GM12864 (cell line): ENCODE results near the gene CLEC1B.
"Not testable (repeated sequence)": the region's sequence is repeated elsewhere in the genome, so short reads cannot be mapped to it uniquely, and the experiment has no call there.

Source experiments
- DNase-seq: peaks from one replicate; pipeline ENCODE4 v3.0.0-alpha.2; 2011; ENCODE audit warnings: low read depth
- H3K4me3 ChIP-seq: 2 replicates; pipeline ENCODE4 v1.5.1; 2011; ENCODE audit warnings: mild to moderate bottlenecking, low read depth, low read length, control low read depth
- TF ChIP-seq, protein P1 (sequence below): IDR thresholded peaks from 2 replicates; pipeline ENCODE4 v1.5.1; 2011; ENCODE audit warnings: low read depth, mild to moderate bottlenecking, moderate library complexity, low read length, control low read depth, inconsistent platforms; ENCODE audit errors: missing control alignments

Gene CLEC1B

DNA sequence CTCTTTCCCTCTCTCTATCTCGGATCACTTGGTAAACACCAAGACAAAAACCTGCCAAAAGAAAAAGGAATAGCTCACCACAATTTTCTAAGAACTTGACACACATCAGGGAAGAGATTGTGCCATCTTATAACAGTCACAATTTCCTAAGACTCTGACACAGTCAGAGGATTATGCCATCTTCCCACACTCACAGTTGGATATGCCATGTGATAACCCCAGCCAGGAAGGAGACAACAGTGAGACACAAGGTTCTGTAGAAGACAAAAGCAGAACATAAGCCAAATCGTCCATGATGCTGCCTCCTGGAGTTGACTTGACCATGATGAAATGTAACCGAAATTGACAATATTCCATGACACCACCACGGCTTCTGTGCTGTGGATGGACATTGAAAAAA lies 28.8 kb upstream of the CLEC1B start:
- no peak for DNase-seq
- H3K4me3 ChIP-seq, result no peak overlapping the region
- TF ChIP-seq, protein P1, sequence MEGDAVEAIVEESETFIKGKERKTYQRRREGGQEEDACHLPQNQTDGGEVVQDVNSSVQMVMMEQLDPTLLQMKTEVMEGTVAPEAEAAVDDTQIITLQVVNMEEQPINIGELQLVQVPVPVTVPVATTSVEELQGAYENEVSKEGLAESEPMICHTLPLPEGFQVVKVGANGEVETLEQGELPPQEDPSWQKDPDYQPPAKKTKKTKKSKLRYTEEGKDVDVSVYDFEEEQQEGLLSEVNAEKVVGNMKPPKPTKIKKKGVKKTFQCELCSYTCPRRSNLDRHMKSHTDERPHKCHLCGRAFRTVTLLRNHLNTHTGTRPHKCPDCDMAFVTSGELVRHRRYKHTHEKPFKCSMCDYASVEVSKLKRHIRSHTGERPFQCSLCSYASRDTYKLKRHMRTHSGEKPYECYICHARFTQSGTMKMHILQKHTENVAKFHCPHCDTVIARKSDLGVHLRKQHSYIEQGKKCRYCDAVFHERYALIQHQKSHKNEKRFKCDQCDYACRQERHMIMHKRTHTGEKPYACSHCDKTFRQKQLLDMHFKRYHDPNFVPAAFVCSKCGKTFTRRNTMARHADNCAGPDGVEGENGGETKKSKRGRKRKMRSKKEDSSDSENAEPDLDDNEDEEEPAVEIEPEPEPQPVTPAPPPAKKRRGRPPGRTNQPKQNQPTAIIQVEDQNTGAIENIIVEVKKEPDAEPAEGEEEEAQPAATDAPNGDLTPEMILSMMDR, result no peak

DNA sequence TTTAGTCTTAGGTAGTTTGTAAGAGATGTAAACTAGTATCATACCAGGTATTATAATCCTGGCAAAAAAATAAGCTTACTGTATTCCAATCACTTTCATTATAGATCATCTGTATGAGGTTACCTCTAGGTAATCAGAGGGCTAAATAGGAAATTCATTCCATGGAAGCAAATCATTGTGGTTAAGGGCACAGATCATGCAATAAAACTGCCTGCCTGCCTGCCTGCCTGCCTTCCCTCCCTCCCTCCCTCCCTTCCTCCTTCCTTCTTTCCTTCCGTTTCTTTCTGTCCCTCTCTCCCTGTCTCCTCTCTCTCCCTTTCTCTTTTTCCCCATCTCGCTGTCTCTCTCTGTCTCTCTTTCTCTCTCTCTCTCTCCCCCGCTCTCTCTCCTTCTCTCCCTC lies 28.4 kb upstream of the CLEC1B start:
- DNase-seq, result no peak
- H3K4me3 ChIP-seq, result no peak overlapping the region
- TF ChIP-seq, protein P1, result no peak

DNA sequence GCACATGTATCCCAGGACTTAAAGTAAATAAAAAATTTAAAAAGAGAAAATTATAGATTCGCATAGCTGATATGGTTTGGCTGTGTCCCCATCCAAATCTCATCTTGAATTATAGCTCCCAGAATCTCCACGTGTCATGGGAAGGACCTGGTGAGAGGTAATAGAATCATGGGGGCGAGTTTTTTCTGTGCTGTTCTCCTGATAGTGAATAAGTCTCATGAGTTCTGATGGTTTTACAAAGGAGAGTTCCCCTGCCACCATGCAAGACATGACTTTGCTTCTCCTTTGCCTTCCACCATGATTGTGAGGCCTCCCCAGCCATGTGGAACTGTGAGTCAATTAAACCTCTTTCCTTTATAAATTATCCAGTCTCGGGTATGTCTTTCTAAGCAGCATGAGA lies 27.7 kb upstream of the CLEC1B start:
- DNase-seq, H3K4me3 ChIP-seq: not testable (repeated sequence)

DNA sequence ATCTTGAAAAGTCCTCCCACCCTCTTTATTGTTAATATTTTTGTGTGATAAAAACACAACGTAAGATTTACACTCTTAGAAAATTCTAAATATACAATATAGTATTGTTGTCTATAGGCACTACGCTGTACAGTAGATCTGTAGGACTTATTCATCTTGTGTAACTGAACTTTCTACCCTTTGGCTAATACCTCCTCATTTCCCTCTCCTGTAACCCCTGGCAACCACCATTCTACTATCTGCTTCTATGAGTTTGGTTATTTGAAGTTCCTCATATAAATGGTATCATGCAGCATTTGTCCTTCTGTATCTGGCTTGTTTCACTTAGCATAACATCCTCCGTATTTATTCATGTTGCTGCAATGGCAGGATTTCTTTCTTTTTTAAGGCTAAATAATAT lies 26.3 kb upstream of the CLEC1B start:
- no peak for DNase-seq
- H3K4me3 ChIP-seq, result no peak overlapping the region
- TF ChIP-seq, protein P1, result no peak

DNA sequence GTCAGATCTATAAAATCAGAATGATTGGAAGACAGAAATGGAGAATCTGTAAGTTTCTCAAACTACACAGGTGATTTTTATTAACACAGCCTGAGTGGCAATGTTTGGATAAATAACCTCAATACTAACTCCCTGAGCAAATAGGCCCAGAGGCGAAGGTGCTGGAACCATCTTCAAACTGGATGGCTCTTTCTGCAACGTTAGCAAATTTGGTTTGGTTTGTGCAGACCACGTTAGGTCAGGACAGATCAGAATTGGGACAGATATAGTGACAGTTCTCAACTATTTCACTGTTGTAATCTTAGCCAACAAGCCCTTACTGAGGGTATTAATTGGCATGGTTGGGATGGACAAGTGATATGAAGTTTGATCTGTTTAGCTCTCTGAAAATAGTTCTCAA lies 22.4 kb upstream of the CLEC1B start:
- TF ChIP-seq, protein P1, result no peak
- H3K4me3 ChIP-seq, result no peak overlapping the region
- DNase-seq, result no peak

DNA sequence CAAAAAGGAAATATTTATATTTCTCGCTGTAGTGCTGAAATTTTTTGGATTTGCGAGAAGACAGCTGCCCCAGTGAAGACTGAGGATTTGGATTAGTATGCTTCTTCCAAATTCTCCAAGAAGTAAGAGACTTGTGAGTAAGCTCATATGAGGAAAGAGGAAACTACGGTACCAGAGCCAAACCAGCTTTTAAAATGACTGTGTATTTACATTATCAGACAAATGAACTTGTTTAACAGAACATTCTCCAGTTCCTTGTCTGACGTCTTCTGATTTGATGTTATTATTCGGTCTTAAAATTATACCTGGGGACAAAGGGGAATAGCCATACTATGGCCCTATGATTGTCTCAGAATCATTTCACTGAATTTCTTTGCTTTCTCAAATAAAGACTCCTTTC lies 19.5 kb upstream of the CLEC1B start:
- DNase-seq, result no peak
- no peak overlapping the region for H3K4me3 ChIP-seq
- TF ChIP-seq, protein P1, result no peak

DNA sequence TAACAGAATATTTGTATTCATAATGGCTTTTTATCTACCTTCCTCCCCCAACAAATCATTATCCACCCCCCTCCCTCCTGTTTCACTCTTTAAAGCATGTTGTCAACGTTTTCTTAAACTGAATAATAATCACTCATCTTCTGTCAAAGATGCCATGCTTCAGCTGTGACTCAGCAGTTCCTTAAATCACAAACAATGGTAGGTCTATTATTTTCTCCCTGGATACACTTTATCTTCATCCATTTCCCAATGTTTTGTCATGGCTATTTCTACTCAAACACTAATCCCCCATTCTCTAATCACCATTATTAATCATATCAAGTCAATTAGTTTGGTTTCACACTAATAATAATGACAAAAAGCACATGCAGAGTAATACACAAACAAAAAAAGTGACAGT lies 18.0 kb upstream of the CLEC1B start:
- no peak overlapping the region for H3K4me3 ChIP-seq
- TF ChIP-seq, protein P1, result no peak
- no peak for DNase-seq

DNA sequence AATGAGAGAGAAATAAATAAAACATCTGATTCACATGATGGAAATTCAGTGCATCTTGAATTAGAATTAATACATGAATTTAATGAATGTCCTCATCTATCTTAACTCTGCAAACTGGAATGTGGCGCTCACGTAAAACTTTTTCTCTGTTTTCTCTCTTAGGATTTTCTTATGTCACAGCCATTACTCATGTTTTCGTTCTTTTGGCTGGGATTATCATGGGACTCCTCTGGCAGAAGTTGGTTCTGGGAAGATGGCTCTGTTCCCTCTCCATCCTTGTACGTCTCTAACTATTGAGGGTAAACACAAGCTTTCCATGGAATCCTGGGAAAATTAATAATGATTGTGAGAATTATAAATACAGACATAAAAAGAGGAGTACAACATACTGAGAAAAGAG lies 16.5 kb upstream of the CLEC1B start:
- TF ChIP-seq, protein P1, result no peak
- no peak overlapping the region for H3K4me3 ChIP-seq
- no peak for DNase-seq
